Neural cell (in vitro differentiated cells): ENCODE measurements around the gene TTC29. TPM values are rescaled to one million over a fixed set of nuclear protein-coding genes. Genes with fewer than 3 reads are reported as not detected.
"Not testable (repeated sequence)": the region's sequence is repeated elsewhere in the genome, so short reads cannot be mapped to it uniquely, and the experiment has no call there.

Source experiments
- H2AFZ ChIP-seq: fragments of 200-600, 300-800 bp; sonication (generic), shearing (Covaris generic); 2 replicates; pipeline ENCODE4 v1.6.0; 2014; ENCODE audit warnings: low read depth, mild to moderate bottlenecking, antibody characterized with exemption, low read length, moderate library complexity
- H3F3A ChIP-seq: fragments of 200-600 bp; shearing (Covaris generic); 2 replicates; pipeline ENCODE4 v1.6.1; 2016; ENCODE audit warnings: mild to moderate bottlenecking, moderate library complexity, mixed read lengths, antibody characterized with exemption, low read length; ENCODE audit not compliant: insufficient read depth, poor library complexity, severe bottlenecking
- H3K27ac ChIP-seq: fragments of 200-600, 300-800 bp; sonication (generic), shearing (Covaris generic); 2 replicates; pipeline ENCODE4 v1.5.1; 2014; ENCODE audit warnings: mild to moderate bottlenecking, low read length, moderate library complexity
- H3K27me3 ChIP-seq: fragments of 300-800, 200-600 bp; sonication (generic), shearing (Covaris generic); 2 replicates; pipeline ENCODE4 v1.6.0; 2014; ENCODE audit warnings: mild to moderate bottlenecking, low read depth, low read length, moderate library complexity; ENCODE audit not compliant: insufficient read depth
- H3K36me3 ChIP-seq: fragments of 300-800, 200-600 bp; sonication (generic), shearing (Covaris generic); 2 replicates; pipeline ENCODE4 v1.5.1; 2014; ENCODE audit warnings: mild to moderate bottlenecking, antibody characterized with exemption, low read length, moderate library complexity; ENCODE audit not compliant: insufficient read depth
- H3K4me2 ChIP-seq: fragments of 300-800, 200-600 bp; sonication (generic), shearing (Covaris generic); 2 replicates; pipeline ENCODE4 v1.6.0; 2014; ENCODE audit warnings: mild to moderate bottlenecking, low read length
- H3K4me3 ChIP-seq: fragments of 300-800, 200-600 bp; sonication (generic), shearing (Covaris generic); 2 replicates; pipeline ENCODE4 v1.5.1; 2014; ENCODE audit warnings: mild to moderate bottlenecking, low read length, moderate library complexity
- H3K79me2 ChIP-seq: fragments of 200-600 bp; shearing (Covaris generic); replicated peaks from 2 replicates; pipeline ENCODE4 v1.6.0; 2014; ENCODE audit warnings: mild to moderate bottlenecking, low read length, moderate library complexity; ENCODE audit not compliant: insufficient read depth
- H3K9ac ChIP-seq: fragments of 300-800, 200-600 bp; sonication (generic), shearing (Covaris generic); 2 replicates; pipeline ENCODE4 v1.6.1; 2016; ENCODE audit warnings: mild to moderate bottlenecking, low read length, mixed read lengths
- H3K9me2 ChIP-seq: fragments of 200-600 bp; shearing (Covaris generic); 2 replicates; pipeline ENCODE4 v1.6.1; 2016; ENCODE audit warnings: mild to moderate bottlenecking, low read length, mixed read lengths; ENCODE audit not compliant: insufficient read depth
- H3K9me3 ChIP-seq: fragments of 200-600, 300-800 bp; sonication (generic), shearing (Covaris generic); 2 replicates; pipeline ENCODE4 v1.6.1; 2016; ENCODE audit warnings: mild to moderate bottlenecking, mixed run types, low read length, moderate library complexity, mixed read lengths
- H4K20me1 ChIP-seq: fragments of 200-600 bp; shearing (Covaris generic); 2 replicates; pipeline ENCODE4 v1.6.1; 2016; ENCODE audit warnings: mild to moderate bottlenecking, mixed run types; ENCODE audit not compliant: insufficient read depth
- CTCF ChIP-seq: fragments of 450-650 bp; IDR thresholded peaks from 2 replicates; pipeline ENCODE4 v1.5.1; 2014; ENCODE audit warnings: antibody characterized with exemption, mild to moderate bottlenecking, moderate library complexity; ENCODE audit not compliant: poor library complexity, severe bottlenecking
- EP300 ChIP-seq: fragments of 450-650 bp; conservative IDR thresholded peaks from 2 replicates; pipeline ENCODE4 v1.6.1; 2014; ENCODE audit warnings: antibody characterized with exemption, mild to moderate bottlenecking, moderate library complexity; ENCODE audit not compliant: poor library complexity, severe bottlenecking
- EZH2 ChIP-seq: fragments of 200-600, 300-800 bp; shearing (Covaris generic), sonication (generic); IDR thresholded peaks from 2 replicates; pipeline ENCODE4 v1.6.1; 2014; ENCODE audit warnings: antibody characterized with exemption, low read length, borderline replicate concordance, mild to moderate bottlenecking; ENCODE audit not compliant: insufficient read depth, poor library complexity, severe bottlenecking
- MXI1 ChIP-seq: fragments of 450-650 bp; conservative IDR thresholded peaks from 2 replicates; pipeline ENCODE4 v1.6.1; 2014; ENCODE audit warnings: antibody characterized with exemption, mild to moderate bottlenecking; ENCODE audit not compliant: poor library complexity, severe bottlenecking
- POLR2AphosphoS5 ChIP-seq: IDR thresholded peaks from 2 replicates; pipeline ENCODE4 v1.6.1; 2012
- RAD21 ChIP-seq: fragments of 450-650 bp; conservative IDR thresholded peaks from 2 replicates; pipeline ENCODE4 v1.6.1; 2014; ENCODE audit warnings: antibody characterized with exemption, mild to moderate bottlenecking, moderate library complexity
- REST ChIP-seq: IDR thresholded peaks from 2 replicates; pipeline ENCODE4 v1.6.1; 2012; ENCODE audit warnings: borderline replicate concordance
- SMC3 ChIP-seq: fragments of 450-650 bp; conservative IDR thresholded peaks from 2 replicates; pipeline ENCODE4 v1.6.1; 2014; ENCODE audit warnings: antibody characterized with exemption, mild to moderate bottlenecking, moderate library complexity; ENCODE audit not compliant: poor library complexity
- TAF1 ChIP-seq: IDR thresholded peaks from 2 replicates; pipeline ENCODE4 v1.6.1; 2012; ENCODE audit warnings: low read depth
- polyA plus RNA-seq: library from polyadenylated mRNA; depleted of rRNA; stranded (reverse); fragments of >200 nt; gene quantifications from 2 replicates; pipeline ENCODE4 v1.2.3, GENCODE V29; 2014

The TTC29 gene
- polyA plus RNA-seq, 1 donor from 2014 or later, result not detected

- Histone ChIP-seq H3K27me3 (no peaks in the 10 kb centered on the region), H3K36me3 (no peaks in the 10 kb centered on the region), H3K9ac (no peak overlapping the region), H2AFZ (no peak overlapping the region), H3K27ac (no peak overlapping the region), H3F3A (no peaks in the 10 kb centered on the region), H3K4me2 (no peak overlapping the region), H3K9me3 (no peaks in the 10 kb centered on the region), H3K9me2 (no peaks in the 10 kb centered on the region), H3K79me2 (no peaks in the 10 kb centered on the region), H4K20me1 (no peaks in the 10 kb centered on the region), H3K4me3 (no peak overlapping the region)
- TF ChIP-seq CTCF, result no peak
- TF ChIP-seq REST, result no peak
- no peak for TF ChIP-seq POLR2AphosphoS5
- TF ChIP-seq EP300, result no peak
- TF ChIP-seq SMC3, result no peak
- TF ChIP-seq TAF1, result no peak
- no peak for TF ChIP-seq RAD21
Observed at GRCh38 chr4:146674829-146675570, 270.7 kb downstream of the TTC29 start.

- not testable (repeated sequence) for H3F3A ChIP-seq, H3K4me2 ChIP-seq, H3K36me3 ChIP-seq, H3K79me2 ChIP-seq, H3K9me3 ChIP-seq, H3K4me3 ChIP-seq, H3K27me3 ChIP-seq, H4K20me1 ChIP-seq, H3K9me2 ChIP-seq, H2AFZ ChIP-seq, H3K27ac ChIP-seq, H3K9ac ChIP-seq
Observed at GRCh38 chr4:146663968-146664311, 281.7 kb downstream of the TTC29 start.

GRCh38 chr4:146661367-146661766, 284.3 kb downstream of the TTC29 start:
- H3K4me3 ChIP-seq, result no peak overlapping the region
- H2AFZ ChIP-seq, result no peak overlapping the region
- H3K36me3 ChIP-seq, result no peaks in the 10 kb centered on the region
- H3K9me3 ChIP-seq, result no peaks in the 10 kb centered on the region
- H3K9me2 ChIP-seq, result no peaks in the 10 kb centered on the region
- H3K27ac ChIP-seq, result no peak overlapping the region
- TF ChIP-seq REST (no peak), SMC3 (no peak), TAF1 (no peak), CTCF (no peak), MXI1 (no peak), EZH2 (no peak), POLR2AphosphoS5 (no peak), RAD21 (no peak), EP300 (no peak)
- no peaks in the 10 kb centered on the region for H3F3A ChIP-seq
- no peaks in the 10 kb centered on the region for H4K20me1 ChIP-seq
- H3K79me2 ChIP-seq, result no peaks in the 10 kb centered on the region
- H3K27me3 ChIP-seq, result peaks cover 14% of the 10 kb centered on the region
- H3K9ac ChIP-seq, result no peak overlapping the region
- H3K4me2 ChIP-seq, result no peak overlapping the region
